Measurements from ENCODE around the gene PLSCR2. TPM values are rescaled to one million over a fixed set of nuclear protein-coding genes. Genes with fewer than 3 reads are reported as not detected.

The PLSCR2 gene
- total and polyA plus RNA-seq, 2 of the 8 experiments (the other 6 are each of a cell fraction or from before 2014, with no cell fraction given) = not detected

DNA sequence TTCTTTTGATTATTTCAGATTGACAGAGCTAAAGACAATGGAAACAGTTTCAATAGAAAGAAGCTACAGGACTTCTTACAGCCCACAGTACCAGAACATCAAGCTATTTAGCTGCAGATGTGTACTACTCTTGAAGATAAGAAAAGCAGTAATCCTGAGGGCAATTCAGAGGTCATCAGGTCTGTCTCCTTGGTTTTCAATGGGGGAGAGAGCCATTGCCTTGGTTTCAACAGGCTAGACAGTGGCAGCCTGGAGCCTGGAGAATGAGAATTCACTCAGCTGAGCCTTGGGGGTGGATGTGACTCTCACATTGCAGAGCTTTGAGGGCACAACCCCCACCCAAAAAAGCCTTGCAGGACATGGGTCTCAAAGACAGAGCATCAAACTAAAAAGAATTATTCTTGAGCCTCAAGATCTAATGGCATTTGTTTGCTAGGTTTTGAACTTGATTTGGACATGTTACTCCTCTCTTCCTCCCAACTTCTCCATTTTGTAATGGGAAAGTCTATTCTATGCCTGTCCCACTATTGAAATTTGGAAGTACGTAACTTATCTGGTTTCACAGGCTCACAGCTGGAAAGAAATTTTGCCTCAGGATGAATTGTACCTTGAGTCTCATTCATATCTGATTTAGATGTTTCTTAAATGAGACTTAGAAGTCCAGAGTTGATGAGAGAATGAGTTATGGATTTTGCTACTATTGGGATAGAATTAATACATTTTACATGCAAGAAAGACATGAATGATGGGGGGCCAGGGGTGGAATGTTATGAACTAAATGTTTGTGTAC lies 38.2 kb upstream of the PLSCR2 start (continued):
- TF ChIP-seq, protein P1, sequence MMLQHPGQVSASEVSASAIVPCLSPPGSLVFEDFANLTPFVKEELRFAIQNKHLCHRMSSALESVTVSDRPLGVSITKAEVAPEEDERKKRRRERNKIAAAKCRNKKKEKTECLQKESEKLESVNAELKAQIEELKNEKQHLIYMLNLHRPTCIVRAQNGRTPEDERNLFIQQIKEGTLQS (IDR thresholded peaks at IDR 0.05; ENCODE audit: insufficient read depth, low read depth, low read length) = no peak
- TF ChIP-seq PHF8 (conservative IDR thresholded peaks at IDR 0.05; ENCODE audit: low read depth, low read length) (no peak), CHD2 (IDR thresholded peaks at IDR 0.05; ENCODE audit: low read length) (no peak), SAP30 (IDR thresholded peaks at IDR 0.05; ENCODE audit: insufficient read depth, insufficient replicate concordance, low read length) (no peak), SIRT6 (IDR thresholded peaks at IDR 0.05; ENCODE audit: low read length) (no peak)
